Neural crest cell (in vitro differentiated cells): Measurements from ENCODE around the gene PRKCE. TPM values are rescaled to one million over a fixed set of nuclear protein-coding genes. Genes with fewer than 3 reads are reported as not detected.

Source experiments
- DNase-seq: peaks from one replicate; pipeline ENCODE4 v3.0.0; 2021; ENCODE audit warnings: low read depth, mixed read lengths, low spot score
- H3K27ac Mint-ChIP-seq: one replicate; pipeline ENCODE4 v1.8.0; 2021; ENCODE audit warnings: mild to moderate bottlenecking, mixed read lengths; ENCODE audit not compliant: unreplicated experiment
- H3K27me3 Mint-ChIP-seq: 2 replicates; pipeline ENCODE4 v1.8.0; 2021; ENCODE audit warnings: low read depth, mild to moderate bottlenecking, mixed read lengths
- H3K36me3 Mint-ChIP-seq: 2 replicates; pipeline ENCODE4 v1.8.0; 2021; ENCODE audit warnings: low read depth, mild to moderate bottlenecking, mixed read lengths
- H3K4me1 Mint-ChIP-seq: 2 replicates; pipeline ENCODE4 v1.8.0; 2021; ENCODE audit warnings: mixed read lengths
- H3K4me3 Mint-ChIP-seq: one replicate; pipeline ENCODE4 v1.8.0; 2021; ENCODE audit warnings: mild to moderate bottlenecking, mixed read lengths
- H3K9me3 Mint-ChIP-seq: 2 replicates; pipeline ENCODE4 v1.8.0; 2021; ENCODE audit warnings: mixed read lengths
- total RNA-seq: library from RNA; stranded (reverse); gene quantifications from 2 replicates; pipeline ENCODE4 v1.2.1, GENCODE V29; 2021
- TF ChIP-seq, protein P1 (sequence below): fragments of 200-600 bp; sonication (generic); conservative IDR thresholded peaks from 2 replicates; pipeline ENCODE4 v1.5.0; 2021; ENCODE audit warnings: antibody characterized with exemption, mild to moderate bottlenecking

Gene PRKCE
- total RNA-seq, 1 donor from 2014 or later, result 15.6 TPM

DNA sequence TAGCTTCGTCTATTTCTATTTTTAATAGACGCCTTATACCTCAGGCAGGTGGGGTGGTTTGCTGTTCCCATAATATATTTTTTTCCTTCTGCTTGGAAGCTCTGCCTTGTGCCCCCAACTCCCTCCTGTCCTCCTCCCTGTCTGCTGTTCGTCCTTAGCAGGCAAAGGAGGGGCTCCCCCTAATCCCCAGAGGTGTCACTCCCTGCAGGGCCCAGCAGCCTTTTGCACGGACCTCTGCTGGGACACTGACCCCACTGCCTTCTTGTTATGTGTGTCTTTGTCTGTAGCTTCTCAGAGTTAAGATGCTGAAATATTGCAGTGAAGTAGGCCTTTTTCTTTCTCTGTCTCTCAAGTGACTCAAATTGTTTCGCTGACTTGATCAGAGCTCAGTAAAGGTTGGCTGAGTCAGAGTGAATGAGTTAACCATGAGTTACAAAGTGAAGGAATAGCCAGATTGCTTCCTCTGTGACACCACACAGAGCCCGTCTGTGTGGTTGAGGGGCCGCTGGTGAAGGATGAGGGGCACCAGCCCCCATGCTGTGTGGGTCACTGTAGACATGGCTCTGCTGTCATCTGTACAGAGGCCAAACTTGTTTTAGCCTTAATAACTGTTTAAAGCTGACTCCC, 47.7 kb downstream of the PRKCE start:
- H3K9me3 Mint-ChIP-seq, result no peaks in the 10 kb centered on the region
- TF ChIP-seq, protein P1, sequence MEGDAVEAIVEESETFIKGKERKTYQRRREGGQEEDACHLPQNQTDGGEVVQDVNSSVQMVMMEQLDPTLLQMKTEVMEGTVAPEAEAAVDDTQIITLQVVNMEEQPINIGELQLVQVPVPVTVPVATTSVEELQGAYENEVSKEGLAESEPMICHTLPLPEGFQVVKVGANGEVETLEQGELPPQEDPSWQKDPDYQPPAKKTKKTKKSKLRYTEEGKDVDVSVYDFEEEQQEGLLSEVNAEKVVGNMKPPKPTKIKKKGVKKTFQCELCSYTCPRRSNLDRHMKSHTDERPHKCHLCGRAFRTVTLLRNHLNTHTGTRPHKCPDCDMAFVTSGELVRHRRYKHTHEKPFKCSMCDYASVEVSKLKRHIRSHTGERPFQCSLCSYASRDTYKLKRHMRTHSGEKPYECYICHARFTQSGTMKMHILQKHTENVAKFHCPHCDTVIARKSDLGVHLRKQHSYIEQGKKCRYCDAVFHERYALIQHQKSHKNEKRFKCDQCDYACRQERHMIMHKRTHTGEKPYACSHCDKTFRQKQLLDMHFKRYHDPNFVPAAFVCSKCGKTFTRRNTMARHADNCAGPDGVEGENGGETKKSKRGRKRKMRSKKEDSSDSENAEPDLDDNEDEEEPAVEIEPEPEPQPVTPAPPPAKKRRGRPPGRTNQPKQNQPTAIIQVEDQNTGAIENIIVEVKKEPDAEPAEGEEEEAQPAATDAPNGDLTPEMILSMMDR, result no peak
- H3K4me1 Mint-ChIP-seq, result peaks cover 29% of the 10 kb centered on the region
- H3K36me3 Mint-ChIP-seq, result no peaks in the 10 kb centered on the region
- DNase-seq, result no peak
- H3K27me3 Mint-ChIP-seq, result no peaks in the 10 kb centered on the region
- no peak overlapping the region for H3K4me3 Mint-ChIP-seq
- H3K27ac Mint-ChIP-seq, result peak overlapping the region; percentile 93

GRCh38 chr2:45700407-45701013, 49.0 kb downstream of the PRKCE start:
- no peaks in the 10 kb centered on the region for H3K36me3 Mint-ChIP-seq
- H3K4me1 Mint-ChIP-seq, result peaks cover 29% of the 10 kb centered on the region
- H3K4me3 Mint-ChIP-seq, result no peak overlapping the region
- no peaks in the 10 kb centered on the region for H3K27me3 Mint-ChIP-seq
- no peak for DNase-seq
- no peak overlapping the region for H3K27ac Mint-ChIP-seq
- TF ChIP-seq, protein P1, result no peak
- no peaks in the 10 kb centered on the region for H3K9me3 Mint-ChIP-seq

GRCh38 chr2:45705233-45705632, 53.8 kb downstream of the PRKCE start:
- Mint-ChIP-seq H3K9me3 (no peaks in the 10 kb centered on the region), H3K4me1 (peaks cover 1% of the 10 kb centered on the region), H3K4me3 (no peak overlapping the region), H3K27ac (no peak overlapping the region), H3K36me3 (peaks cover 4% of the 10 kb centered on the region), H3K27me3 (no peaks in the 10 kb centered on the region)
- TF ChIP-seq, protein P1, result no peak
- no peak for DNase-seq

DNA sequence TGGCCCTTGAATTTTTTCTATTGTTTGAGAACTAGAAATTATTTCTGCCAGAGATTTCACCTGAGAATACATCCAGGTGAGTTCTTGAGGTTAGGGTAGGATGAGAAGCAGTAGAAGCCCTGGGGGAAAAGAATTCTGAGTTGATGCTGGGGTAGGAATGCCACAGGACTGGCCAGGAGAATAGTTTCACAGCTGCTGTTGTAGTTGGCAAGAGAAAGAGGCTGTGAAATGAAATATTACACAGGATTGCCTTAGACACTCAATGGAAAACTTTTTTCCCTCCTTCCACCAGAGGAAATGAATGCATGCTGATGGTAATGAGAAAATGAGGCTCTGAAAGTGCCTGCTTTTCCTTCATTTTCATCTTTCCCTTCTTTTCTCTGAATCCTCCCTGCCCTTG, 54.6 kb downstream of the PRKCE start:
- TF ChIP-seq, protein P1, result no peak
- Mint-ChIP-seq H3K36me3 (peaks cover 4% of the 10 kb centered on the region), H3K4me3 (no peak overlapping the region), H3K27me3 (no peaks in the 10 kb centered on the region), H3K4me1 (no peaks in the 10 kb centered on the region), H3K27ac (no peak overlapping the region), H3K9me3 (no peaks in the 10 kb centered on the region)
- no peak for DNase-seq

- Mint-ChIP-seq H3K9me3 (no peaks in the 10 kb centered on the region), H3K4me3 (no peak overlapping the region), H3K27ac (no peak overlapping the region), H3K4me1 (no peaks in the 10 kb centered on the region), H3K36me3 (peaks cover 4% of the 10 kb centered on the region), H3K27me3 (no peaks in the 10 kb centered on the region)
- DNase-seq, result no peak
- TF ChIP-seq, protein P1, result no peak
Measured at GRCh38 chr2:45707006-45707405, 55.5 kb downstream of the PRKCE start.
